GM15510 (cell line): ENCODE measurements around the gene SMYD1.

Experiments used
- POLR2A ChIP-seq: IDR thresholded peaks from 3 replicates; pipeline ENCODE4 v1.6.1; 2011; ENCODE audit warnings: borderline replicate concordance; ENCODE audit not compliant: insufficient read length; ENCODE audit errors: extremely low read depth

Gene SMYD1

DNA sequence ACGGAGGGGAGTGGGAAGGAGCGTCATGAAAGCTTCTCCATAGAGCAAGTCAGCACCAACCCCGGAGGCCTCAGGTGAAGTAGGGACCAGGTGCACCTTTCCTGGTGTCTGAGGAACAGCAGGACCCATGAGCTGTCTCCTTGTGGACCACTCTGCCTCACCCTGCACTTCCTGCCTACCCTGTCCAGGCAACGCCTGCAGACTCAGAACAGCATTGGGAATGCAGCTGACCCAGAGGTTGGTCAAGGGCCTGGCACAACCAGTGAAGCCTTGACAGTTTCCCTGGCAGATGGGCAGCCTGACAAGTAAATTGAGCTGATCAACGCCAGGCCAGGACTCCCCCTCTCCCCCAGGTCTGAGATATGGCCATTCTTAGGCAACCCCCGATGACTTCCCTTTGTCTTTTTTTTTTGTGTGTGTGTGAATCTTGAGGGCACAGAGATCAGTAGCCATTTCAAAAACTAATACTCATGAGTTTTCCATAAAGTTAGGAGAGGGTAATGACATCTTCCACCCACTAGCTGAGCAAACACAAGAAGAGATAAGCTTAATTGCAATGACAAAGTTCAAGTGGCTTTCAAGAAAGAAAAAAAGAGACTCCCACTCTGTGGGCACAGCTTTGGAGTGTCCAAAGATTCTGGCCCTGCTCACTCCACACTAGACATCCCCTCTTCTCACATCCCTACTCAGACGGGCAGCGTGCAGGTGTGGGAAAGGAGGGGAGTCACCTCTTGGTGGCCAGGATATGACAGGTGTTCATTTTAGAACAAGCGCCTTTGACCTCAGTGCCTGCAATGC lies 63.8 kb downstream of the SMYD1 start:
- TF ChIP-seq POLR2A = no peak

DNA sequence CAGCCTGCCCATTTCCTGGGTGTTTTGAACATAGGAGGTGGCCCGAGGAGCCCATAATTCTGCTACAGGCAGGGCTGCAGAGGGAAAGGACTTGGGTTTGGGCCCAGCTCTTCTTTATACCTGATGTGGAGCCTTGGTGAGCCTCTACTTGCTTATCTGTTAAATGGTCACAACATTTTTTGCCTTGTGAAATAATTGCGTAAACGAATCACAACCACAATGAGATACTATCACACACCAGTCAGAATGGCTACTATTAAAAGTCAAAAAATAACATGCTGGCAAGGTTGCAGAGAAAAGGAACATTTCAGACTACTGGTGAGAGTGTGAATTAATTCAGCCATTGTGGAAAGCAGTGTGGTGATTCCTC lies 64.4 kb downstream of the SMYD1 start:
- no peak for TF ChIP-seq POLR2A

DNA sequence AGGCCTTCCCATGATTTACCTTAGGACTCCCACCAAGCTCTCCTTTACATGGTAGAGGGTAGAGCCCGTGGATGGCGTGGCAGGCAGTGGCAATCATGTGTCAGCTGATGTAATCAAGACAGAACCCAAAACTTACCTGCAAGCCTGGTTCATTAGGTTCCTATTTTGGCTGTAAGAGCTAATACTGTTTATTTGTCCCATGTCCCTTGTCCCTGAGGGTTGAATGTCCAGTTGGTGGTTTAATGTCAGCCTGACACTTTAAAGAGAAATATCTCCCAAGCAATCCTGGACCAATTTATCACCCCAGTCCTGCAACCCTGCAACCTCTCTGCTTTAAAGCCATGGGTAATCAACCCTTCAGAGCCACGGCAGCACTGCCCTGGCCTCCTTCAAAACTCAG lies 66.2 kb downstream of the SMYD1 start:
- TF ChIP-seq POLR2A = no peak

DNA sequence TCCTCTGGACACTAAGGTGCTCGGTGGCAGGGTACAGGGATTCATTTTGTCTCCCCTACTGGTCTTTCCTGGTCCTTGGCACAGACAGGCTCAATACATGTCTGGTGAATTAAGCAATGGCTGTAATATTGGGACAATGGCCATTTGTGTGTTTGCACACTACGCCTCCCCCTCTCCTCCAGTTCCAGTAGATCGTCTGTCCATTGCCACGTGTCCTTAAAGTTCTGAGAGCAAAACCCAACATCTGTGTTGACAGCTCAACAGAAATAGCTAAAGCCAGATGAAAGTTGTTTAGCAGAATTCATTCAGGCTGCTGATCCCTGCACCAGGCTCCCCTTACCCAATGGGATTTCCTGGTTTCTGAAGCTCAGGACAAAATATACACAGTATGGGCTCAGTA lies 69.2 kb downstream of the SMYD1 start:
- no peak for TF ChIP-seq POLR2A

DNA sequence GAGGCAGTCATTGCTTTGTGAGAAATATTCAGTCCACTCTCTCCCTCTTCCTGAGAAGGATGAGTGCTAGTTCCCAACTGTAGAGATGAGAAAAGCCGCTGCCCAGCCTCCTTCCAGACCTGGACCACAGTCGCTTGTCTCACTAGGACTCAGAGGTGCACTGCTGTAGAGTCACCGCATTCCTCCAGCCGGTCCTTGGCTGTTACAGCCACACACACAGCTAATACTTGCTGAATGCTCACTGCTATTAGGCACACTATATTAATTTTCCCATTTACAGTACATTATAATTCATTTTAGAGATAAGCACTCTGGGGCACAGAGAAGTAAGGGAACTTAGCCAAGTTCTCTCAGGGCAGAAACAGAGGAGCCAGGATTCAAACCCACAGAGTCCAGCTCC lies 70.2 kb downstream of the SMYD1 start:
- no peak for TF ChIP-seq POLR2A

DNA sequence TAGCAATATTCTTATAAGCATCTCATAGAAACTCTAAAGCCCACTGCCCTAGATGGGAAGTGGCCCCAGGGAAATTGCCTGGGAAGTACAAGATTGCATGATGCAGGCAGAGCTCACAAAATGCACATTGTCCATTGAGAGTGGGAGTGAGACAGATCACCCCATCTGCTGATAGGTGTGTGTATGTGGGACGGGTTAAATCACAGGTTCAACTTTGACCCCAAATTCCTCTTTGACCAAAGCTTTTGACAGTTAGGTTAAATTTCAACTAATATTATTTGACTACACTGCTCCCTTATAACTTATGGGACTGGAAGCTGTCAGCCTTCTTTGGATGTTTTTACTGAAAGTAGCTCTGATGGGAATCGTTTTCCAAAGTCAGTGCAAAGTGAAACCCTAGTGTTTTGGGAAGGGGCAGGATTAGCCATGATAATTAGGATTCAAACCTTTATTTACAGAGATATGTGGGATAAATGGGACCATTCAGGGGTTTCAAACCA lies 71.6 kb downstream of the SMYD1 start:
- TF ChIP-seq POLR2A = no peak

DNA sequence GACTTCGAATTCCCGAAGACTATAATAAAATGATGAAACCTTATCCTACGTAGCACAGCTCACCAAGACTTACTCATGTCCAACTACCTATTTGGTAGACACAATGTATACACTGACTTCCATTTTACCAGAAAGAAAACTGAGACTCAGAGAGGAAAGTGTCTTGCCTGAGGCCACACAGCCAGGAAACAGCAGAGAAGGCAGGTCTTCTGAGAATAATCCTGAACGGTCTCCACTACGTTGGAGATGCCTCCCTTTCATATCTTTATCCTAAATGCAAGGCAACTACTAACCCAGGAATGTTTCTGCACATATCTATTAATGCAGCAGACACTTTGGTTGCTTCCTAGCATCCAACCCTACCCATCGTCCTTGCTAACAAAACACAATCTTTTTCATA lies 72.2 kb downstream of the SMYD1 start:
- no peak for TF ChIP-seq POLR2A

DNA sequence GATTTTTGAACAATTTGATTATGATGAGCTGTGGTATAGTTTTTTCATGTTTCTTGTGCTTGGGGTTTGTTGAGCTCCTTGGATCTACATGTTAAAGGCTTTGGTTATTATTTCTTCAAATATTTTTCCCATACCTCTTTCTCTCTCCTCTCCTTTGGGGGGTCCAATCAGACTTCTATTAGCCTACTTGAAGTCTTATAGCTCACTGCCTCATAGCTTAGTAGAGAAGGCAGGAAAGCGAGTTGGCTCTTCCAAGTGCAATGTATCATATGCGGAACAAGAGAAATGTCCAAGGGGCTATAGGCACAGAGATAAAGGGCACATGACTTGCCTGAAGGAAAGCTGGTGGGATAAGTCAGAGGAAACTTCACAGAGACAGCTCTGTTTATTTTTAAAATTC lies 74.3 kb downstream of the SMYD1 start:
- no peak for TF ChIP-seq POLR2A

DNA sequence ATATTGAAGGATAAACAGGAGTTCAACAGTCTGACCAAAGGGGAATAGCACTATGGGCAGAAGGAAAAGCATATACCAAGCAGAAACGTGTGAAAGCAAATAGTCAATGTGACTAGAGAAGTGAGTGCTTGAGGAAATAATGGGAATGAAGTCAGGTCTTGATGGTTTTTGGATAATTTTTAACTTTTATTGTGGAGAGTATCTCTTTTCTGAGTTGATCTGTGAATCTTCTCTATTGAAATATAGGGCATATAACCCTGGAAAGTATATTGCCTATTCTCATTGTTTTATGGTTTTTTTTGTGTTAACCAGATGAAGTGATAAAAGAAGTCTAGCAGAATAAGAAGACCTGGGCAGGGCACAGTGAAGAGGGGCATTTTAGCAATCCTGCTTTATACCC lies 76.6 kb downstream of the SMYD1 start:
- TF ChIP-seq POLR2A = no peak

DNA sequence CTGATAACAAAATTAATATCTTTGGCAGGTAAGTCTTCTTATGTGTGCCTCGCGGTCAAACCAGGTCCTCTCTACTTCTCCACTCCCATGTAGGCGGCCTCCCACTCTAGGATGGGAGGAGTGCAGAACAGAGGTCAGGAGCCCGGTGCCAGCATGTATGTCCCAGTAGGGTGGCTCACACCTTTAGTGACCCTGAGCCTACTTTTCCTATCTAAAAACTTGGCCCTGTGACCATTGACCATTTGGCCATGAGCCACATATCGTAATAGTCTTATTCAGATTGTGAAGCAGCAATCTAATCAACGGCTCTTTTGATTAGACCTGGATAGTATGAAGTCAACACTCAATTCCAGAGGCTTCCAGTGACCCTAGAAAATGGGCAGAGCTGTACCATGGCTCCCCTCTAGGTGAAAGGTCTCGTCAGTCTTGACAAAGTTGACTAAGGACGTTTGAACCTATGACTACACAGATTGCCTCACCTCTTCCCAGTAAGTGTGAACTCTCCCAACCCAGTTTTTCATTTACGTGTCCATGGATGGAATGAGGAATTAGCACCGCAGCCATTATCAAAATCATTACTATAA lies 77.4 kb downstream of the SMYD1 start:
- no peak for TF ChIP-seq POLR2A

DNA sequence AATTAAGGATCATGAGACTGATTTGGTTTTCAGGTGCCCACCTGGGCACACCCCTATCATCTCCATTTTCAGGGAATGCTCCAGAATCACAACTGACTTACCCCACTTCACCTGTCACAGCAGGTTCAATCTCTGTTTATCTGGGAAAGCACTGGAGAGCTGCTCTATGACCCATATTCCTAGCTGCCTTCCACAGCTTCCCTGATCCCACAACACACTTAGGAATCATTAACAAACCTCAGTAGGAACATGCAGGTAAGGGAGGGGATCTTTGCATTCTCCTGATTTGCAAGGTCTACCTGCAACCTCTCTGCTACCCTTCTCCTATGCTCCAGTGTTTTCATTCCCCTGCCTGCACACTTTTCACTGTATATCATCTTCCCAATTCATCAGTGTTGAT lies 79.0 kb downstream of the SMYD1 start:
- TF ChIP-seq POLR2A = no peak

DNA sequence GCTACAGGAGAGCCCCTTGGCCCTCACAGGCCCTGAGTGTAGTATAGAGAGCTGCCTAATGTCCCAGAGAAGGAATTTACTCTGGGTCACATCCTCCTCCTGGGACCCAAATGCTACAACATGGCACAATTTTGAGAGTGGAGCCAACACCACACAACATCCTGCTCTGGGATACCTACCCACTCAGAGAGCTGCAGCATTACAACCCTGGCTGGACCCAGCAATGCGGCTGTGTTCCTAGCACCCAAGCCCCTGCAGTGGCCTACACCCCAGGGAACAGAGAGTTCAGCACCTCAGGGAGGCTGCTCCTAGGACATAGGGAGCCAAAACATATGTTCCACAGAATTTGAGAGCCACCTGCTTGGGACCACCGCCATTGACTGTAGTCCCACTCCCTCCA lies 79.5 kb downstream of the SMYD1 start:
- no peak for TF ChIP-seq POLR2A

DNA sequence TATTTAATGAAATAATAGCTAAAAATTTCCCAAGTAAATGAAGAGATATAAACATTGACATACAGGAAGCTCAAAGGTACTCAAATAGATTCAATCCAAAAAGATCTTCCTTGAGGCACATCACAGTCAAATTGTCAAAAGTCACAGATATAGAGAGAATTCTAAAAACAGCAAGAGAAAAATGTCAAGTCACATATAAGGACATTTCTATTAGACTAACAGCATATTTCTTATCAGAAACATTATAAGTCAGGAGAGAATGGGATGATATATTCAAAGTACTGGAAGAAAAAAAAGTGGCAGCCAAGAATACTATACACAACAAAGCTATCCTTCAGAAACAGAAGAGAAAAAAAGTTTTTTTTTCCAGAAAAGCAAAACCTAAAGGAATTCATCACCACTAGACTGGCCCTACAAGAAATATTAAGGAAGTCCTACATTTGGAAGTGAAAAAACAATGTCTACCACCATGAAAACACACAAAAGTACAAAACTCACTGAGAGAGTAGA lies 81.4 kb downstream of the SMYD1 start:
- TF ChIP-seq POLR2A = no peak

DNA sequence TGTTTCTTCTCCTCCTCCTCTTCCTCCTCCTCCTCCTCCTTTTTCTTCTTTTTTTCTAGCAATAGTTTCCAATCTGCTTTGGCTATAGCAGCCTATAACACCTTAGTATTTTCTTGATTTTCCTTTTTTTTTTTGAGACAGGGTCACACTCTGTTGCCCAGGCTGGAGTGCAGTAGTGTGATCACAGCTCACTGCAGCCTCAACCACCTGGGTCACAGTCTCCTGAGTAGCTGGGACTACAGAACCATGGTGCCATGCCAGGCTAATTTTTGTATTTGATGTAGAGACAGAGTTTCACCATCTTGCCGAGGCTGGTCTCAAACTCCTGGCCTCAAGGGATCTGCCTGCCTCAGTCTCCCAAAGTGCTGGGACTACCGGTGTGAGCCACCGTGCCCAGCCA lies 91.9 kb downstream of the SMYD1 start:
- no peak for TF ChIP-seq POLR2A

DNA sequence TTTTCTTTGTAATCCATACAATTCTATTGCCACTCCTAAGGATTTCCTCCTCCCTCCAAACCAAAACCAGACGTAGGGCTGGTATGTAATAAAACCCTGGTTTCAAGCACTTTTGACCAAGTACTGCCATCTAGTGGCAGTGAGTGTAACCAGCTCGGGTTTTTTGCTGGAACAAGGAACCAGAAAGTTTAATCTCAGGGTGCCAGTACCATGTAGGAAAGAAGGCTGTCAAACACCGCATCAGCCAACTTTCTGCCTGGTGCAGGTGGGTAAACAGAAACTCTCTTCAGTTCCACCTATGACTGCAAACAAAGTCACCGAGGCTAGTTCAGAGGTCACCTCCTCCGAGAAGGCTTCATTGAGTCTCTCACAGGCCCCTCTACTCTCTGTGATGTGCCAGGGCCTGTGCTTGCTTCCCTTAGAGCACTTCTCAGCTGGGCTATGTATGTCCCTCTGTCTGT lies 92.4 kb downstream of the SMYD1 start:
- no peak for TF ChIP-seq POLR2A

DNA sequence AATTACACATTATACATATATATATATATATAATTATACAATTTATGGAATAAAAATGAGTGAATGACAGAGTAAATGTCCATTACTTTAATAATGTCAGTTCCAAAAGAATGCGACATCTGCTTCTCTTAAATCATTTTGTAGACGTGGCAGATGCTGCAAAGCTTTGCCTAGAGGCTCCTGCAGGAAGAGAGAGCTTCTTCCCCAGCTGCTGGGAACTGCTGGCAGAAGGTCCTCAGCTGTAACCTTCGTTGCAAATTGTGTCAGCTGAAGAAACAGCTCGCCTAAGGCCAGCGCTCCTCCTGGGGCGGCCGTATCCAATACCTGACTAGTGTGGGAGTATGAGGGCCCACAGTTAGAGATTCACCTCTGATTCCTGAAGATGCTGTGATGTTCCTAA lies 92.9 kb downstream of the SMYD1 start:
- no peak for TF ChIP-seq POLR2A
